HL-60/S4 (cell line): ENCODE results near the gene TMEM131.
"Not testable (repeated sequence)": the region's sequence is repeated elsewhere in the genome, so short reads cannot be mapped to it uniquely, and the experiment has no call there.

Source experiments
- in situ Hi-C: fragments of 300-500 bp; cut with MboI; formaldehyde crosslinking; loops from 2 replicates; pipeline ENCODE4 v1.14.3; 2022; ENCODE audit warnings: low sequenced_read_pairs

TMEM131 gene, protein sequence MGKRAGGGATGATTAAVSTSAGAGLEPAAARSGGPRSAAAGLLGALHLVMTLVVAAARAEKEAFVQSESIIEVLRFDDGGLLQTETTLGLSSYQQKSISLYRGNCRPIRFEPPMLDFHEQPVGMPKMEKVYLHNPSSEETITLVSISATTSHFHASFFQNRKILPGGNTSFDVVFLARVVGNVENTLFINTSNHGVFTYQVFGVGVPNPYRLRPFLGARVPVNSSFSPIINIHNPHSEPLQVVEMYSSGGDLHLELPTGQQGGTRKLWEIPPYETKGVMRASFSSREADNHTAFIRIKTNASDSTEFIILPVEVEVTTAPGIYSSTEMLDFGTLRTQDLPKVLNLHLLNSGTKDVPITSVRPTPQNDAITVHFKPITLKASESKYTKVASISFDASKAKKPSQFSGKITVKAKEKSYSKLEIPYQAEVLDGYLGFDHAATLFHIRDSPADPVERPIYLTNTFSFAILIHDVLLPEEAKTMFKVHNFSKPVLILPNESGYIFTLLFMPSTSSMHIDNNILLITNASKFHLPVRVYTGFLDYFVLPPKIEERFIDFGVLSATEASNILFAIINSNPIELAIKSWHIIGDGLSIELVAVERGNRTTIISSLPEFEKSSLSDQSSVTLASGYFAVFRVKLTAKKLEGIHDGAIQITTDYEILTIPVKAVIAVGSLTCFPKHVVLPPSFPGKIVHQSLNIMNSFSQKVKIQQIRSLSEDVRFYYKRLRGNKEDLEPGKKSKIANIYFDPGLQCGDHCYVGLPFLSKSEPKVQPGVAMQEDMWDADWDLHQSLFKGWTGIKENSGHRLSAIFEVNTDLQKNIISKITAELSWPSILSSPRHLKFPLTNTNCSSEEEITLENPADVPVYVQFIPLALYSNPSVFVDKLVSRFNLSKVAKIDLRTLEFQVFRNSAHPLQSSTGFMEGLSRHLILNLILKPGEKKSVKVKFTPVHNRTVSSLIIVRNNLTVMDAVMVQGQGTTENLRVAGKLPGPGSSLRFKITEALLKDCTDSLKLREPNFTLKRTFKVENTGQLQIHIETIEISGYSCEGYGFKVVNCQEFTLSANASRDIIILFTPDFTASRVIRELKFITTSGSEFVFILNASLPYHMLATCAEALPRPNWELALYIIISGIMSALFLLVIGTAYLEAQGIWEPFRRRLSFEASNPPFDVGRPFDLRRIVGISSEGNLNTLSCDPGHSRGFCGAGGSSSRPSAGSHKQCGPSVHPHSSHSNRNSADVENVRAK (N-terminal part only)

DNA sequence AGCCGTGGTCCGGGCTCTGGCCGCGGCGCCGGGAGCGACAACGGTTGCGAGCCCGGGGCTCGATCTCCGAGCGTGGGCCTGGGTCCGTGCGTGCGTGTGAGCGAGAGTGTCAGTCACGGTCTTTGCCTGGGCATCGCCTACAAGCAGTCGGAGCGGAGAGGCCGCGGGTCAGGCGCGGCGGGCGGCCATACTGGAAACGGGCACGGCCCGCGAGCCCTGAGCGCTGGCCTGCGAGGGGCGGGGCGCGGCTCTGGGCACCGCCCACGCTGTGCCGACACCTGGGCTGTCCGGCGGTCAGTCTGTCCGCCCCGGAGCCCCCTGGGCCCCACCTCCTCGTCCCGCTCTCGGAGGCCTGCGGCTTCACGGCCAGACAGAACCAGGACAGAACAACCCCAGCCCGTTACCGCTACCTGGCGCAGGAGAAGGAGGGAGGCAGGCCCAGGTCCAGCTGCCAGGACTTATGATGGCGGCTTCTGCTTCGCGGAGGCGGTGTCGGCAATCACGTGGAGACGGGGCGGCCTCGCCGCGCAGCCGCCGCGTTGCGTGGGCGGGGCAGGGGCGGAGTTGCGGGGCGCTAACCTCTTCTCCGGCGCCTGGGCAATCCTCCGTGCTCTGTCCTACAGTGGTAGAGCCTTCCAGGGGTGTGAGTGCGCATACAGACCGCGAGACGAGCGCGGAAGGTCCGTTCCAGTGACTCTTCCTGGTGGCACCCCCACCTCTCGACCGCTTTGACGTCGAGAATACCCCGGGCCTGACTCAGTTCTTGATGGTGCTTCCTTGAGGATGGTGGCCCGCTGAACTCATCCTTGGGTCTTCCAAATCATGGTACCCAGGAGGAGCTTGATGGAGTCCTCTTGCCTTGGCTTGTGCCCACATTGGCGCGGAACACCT is at the start of gene TMEM131:
TSS of gene TMEM131 (minus strand) at position 215 of the 891 bp plus-strand sequence. CDS start 286 bp downstream, outside the sequence.
- in situ Hi-C loops, result no loop called here

DNA sequence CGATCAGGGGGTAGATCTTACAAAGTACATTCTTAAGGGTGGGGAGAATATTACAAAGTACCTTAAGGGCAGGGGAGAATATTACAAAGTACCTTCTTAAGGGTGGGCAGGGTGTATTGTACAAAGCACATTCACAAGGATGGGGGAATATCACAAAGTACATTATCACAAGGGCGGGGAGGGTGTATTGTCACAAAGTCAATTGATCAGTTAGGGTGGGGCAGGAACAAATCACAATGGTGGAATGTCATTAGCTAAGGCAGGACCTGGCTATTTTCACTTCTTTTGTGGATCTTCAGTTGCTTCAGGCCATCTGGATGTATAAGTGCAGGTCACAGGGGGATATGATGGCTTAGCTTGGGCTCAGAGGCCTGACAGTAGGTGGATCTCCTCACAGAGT is 49.0 kb upstream of the TMEM131 start:
- in situ Hi-C loops, result not testable (repeated sequence)

DNA sequence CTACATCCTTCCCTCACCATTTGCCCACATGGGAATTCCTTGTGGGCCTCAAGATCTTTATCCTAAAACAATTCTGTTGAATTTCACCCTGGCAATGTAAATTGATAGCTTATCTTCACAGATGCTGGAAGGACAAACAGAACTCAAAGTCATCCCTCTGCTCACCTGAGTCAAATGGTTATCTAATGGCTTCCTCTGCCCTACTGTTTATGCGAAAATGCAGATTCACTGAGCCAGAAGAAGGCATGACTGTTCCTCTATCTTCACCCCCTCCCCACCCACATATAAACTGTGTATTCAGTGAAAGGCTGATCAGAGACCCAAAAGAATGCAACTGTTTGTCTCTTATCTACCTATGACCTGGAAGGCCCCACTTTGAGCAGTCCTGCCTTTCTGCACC is 47.4 kb upstream of the TMEM131 start:
- in situ Hi-C loops, result no loop called here

DNA sequence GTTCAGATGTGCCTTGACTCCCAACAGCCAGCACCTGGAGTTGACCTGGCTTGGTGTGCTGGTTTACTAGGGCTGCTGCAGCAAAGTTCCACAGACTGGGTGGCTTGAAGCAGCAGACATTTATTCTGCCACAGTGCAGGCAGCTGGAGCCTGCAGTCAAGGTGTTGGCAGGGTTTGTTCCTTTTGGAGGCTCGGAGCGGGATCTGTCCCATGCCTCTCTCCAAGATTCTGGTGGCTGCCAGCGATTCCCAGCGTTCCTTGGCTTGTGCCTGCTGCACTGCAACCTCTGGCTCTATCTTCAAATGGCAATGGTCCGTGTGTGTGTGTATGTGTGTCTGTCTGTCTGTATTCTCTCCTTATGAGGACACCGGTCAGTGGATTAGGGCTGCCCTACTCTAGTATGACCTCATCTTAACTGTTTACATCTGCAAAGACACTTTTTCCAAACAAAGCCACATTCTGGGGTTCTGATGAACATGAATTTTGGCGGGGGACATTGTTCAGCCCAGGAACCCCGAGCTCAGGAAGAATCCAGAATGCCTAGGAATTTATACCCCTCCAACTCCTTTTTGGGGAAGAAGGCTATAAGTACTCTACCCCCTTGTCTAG is 44.7 kb upstream of the TMEM131 start:
- in situ Hi-C loops, result no loop called here

DNA sequence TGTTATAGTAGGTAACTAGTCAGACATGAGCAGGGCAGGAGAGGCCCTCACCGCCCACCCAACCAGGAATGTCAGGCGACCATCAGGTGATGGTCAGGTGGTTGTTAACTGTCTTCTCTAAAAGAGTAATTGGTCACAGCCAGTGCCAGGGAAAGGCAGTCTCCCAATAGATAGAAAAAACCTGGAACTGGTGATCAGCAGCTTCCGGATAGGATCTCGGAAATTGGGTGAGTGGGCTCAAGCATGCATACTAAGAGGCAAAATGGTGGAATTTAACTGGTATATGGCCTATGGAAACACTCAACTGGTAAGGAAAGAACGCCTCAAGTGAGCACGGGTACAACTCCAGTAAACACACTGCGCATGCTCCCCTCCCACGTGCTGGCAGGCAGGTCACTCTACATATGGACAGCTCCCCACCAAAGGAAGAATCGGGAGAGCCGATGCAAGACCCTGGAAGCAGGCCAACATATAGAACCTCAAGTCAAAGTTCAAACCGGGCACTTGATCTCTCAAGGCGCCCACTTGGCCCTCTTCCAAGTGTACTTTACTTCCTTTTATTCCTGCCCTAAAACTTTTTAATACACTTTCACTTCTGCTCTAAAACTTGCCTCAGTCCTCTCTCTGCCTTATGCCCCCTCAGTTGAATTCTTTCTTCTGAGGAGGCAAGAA is 43.5 kb upstream of the TMEM131 start:
- in situ Hi-C loops, result no loop called here

DNA sequence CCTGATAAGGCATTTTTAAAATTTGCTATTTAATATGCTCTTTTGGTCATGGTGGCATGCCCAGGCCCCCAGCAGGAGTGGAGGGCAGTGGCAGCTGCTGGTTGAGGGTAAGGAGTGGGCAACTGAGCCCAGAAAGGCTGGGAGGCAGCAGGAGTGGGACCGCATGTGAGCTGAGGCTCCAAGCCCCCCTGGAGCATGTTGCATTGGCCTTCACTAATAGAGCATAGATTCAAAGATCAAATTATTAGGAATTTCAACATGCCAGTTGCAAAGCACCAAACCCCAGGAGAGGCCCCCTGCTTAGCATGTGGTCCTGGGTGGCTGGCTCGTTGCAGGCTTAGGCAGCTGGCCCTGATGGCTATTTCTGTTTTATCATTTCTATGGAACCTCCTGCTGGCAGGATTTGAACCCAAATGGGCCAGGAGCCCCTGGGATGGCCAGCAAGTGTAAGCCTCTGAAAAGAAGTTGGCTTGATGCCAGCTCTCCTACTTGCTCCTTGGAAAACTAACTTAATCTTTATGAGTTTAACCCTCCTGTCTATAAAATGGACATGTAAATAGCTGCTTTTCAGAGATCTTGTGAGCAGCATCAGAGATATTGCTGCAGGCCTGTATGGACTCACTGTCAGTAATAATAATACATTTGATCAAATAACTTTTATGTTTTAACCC is 42.1 kb upstream of the TMEM131 start:
- in situ Hi-C loops, result no loop called here

DNA sequence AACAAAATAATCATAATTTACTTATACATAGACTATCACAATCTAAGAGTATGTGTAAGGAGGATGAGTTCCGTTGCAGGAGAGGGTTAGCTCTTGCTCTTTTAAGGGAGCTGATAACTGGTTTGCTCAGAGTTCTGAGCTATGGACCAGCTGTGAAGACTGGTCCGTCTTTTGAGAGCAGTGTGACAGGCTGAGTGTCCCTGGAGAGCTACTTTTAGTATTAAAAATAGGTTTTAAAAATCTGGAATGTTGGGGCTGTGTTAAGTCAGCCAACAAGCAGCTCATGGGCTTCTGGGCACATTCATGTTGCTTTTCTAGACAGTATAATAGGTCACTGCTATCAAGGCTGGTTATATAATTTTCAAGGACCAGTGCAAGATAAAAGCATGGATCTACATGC is 41.5 kb upstream of the TMEM131 start:
- in situ Hi-C loops, result no loop called here

DNA sequence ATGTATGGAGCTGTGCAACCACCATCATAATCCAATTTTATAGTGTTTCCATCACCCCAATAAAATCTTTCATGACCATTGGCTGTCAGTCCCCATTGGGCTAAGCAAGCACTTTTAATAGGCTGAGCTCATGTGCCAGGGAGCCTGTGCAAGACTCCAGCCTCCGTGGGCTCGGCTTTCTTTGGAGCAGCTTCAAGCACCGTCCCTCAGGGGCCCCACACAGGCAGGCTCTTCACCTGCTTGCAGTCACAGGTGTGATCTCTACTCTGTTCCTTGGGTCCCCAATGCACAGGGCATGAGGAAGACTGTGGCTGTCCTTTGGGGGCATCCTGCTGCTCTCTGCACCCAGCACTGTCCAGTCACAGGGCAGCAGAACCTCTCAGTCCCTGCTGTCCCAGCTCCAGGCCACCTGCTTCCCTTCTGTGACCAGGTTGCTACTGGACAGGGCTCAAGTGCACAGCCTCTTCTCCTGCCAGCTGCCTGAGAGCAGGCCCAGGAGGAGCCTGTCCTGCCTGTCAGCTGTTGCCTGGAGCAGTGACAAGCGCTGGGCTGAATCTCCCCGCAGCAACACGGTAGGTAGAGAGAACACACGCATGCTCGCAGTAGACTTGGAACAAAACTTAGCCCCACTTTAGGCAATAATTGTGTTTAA is 40.7 kb upstream of the TMEM131 start:
- in situ Hi-C loops, result no loop called here

DNA sequence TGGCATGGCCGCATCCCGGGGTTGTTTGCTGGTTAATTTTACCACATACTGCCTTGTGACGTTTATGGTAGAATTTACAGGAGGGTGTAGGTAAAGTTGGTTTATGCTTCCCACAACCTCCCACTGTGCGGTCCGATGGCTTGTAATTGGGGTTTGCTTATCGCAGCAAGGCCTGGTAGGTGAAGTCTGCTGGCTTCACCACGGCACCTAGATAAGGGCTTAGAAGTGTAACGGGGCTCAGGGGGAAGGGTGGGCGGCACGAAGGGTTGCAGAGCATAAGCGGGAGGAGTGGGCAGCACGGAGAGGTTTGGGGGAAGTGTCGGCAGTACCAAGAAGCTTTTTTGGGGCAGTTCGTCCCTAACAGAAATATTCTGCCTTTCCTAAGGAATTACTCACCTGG is 39.0 kb upstream of the TMEM131 start:
- in situ Hi-C loops, result no loop called here

DNA sequence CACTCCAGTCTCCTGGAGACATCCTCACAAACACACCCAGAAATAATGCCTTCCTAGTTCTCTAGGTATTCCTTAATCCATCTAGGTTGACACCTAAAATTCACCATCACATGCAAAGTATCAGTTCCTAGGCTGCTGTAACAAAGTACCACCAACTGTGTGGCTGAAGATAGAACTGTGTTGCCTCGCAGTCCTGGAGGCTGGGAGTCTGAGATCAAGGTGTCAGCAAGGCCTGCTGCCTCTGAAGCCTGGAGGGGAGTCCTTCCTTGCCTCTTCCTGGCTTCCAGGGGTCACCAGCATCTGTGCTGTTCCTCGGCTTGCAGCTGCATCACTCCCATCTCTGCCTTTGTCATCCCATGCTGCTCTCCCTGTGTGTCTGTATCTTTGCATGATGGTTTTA is 36.3 kb upstream of the TMEM131 start:
- in situ Hi-C loops, result no loop called here

DNA sequence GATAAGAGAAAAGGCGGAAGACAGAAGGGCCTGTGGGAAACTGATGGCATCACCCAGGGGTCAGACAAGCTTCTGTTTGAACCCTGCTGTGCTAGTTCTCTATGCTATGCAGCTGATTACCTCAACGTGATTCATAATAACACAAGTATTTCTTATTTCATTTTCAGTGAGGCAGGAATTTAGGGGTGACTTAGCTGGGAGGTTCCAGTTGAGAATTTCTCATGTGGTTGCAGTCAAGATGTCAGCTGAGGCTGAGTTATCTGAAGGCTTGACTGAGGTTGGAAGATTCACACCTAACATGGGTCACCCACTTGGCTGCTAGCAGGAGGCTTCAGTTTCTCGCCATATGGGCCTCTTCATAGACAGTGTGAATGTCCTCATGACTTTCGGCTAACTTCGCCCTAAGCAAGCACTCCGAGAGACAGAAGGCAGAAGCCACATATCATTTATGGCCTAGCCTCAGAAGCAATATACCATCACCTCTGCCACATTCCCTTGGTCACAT is 34.0 kb upstream of the TMEM131 start:
- in situ Hi-C loops, result no loop called here

DNA sequence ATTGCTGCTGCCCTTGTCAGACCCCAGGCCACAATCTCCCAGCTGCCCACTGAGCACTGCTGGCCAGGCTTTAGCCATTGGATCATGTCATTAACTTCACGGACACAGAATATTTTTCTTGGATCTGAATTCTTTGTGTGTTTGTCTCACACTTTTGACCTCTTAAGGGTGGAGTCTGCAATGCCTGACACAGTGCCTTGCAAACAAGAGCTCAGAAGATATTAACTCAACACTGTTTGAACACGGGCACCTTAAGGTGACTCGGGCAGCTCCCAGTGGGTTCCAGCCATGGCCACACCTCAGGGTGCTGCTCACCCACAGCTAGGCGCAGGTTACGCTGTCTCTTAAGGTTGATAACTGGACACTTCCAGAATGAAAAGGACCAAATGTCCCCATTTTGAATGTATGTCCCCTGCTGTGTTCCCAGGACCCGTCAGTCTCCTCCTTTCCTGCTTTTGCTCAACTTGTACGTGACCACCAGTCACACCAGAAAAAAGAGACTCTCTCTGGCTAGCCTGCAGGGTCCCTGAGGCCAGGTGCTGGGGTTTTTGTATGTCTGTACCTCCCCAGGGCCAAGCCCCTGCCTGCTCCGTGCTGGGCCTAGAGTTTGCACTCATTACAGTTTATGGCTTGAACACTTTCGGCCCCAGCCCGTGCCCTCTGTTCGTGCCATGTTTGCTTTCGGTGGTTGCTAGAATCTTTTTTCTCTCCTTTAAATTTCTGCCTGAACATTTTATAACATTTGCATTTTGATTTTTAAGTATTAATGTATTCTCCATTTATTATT is 33.4 kb upstream of the TMEM131 start:
- in situ Hi-C loops, result no loop called here

DNA sequence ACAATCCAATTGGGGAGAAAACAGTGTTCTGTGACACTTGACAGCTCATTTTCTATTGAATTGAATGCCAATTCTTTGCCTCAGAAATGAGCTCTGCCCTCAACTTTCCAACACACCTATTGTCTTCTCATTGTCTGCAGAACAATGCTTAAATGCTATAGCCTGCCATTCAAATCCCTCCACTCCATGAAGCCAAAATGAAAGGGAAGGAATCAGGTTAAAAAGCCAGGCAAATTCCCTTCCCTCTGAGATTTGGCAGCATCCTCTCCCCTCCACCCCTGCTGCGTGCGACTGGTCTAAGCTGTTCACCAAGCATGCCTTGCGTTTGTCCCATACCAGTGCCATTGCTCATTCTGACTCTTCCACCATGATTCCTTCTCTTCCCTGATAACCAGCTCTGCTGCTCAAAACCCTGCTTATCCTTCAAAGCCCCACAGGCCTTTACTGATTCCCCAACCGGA is 32.4 kb upstream of the TMEM131 start:
- in situ Hi-C loops, result no loop called here

DNA sequence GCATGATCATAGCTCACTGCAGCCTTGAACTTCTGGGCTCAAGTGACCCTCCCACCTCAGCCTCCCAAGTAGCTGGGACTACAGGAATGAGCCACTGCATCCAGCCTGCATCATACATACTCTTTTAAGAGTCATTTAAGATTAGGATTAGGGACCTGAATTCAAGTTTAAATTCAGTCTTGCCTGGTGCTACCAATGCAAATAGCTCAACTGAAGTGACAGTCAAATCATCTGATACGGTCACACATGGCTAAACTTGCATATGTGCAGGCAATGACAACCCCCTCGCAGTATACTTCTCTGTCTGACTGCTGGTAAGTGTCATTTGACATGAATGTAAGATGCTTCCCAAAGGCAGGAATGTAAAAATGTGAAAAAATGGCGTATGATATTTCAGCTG is 31.8 kb upstream of the TMEM131 start:
- in situ Hi-C loops, result no loop called here

DNA sequence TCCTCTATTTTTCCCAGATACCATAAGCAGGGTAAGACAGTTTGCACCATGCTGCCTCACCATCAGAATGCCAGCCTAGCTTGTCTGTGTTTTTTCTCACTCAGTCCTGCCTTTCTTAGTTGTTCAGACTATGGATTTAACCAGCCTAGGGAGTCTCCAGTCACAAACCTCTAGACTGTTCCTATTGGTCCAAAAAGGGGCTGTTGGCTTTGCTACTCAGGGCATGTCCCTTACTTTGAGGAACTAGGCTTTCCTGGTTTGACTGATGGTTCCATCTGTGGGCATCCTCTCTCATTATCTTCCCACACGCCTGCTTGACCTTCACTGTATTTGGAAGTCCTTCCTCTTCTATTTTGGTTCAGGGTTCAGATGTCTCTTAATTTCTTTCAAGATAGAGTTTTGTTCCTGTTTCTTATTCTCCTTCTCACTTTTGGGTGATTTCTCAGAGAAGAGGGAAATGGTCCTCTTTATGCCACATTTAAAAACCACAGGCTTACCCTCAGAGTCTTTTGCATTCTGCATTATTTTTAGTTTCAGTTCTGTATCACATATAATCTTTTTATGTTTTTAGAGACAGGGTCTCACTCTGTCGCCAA is 31.3 kb upstream of the TMEM131 start:
- in situ Hi-C loops, result no loop called here

DNA sequence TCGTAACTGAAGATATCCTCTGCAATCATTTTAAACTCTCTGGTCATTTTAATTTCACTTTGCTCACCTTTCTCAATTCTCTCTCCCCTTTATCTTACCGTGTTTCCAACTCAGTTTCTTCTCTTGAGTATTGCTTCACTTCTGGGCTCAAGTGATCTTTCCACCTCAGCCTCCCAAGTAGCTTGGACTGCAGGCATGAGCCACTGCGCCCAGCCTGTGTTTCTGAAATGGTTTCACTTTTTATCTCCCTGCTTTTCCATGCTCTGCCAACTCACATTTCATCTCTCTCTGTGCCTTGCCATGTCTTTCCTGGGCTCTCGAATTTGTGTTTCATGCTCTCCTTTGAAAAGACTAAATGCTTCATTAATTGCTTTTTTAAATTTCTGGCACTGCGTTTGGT is 30.5 kb upstream of the TMEM131 start:
- in situ Hi-C loops, result no loop called here
